ENCODE results near the gene SLC16A11.
A peak's percentile ranks its signal among the peaks of the same experiment; 100 is the strongest.
"Not testable (repeated sequence)": the region's sequence is repeated elsewhere in the genome, so short reads cannot be mapped to it uniquely, and the experiment has no call there.

The SLC16A11 gene

GRCh38 chr17:7004398-7005253 is 39.3 kb downstream of the SLC16A11 start:
- DNase-seq: peak; percentile 65

- no peak for DNase-seq
Observed at GRCh38 chr17:7003745-7004144, 40.1 kb downstream of the SLC16A11 start.

GRCh38 chr17:7002288-7003047 is 41.4 kb downstream of the SLC16A11 start:
- no peak for DNase-seq

- DNase-seq: no peak
Observed at GRCh38 chr17:7001318-7001961, 42.5 kb downstream of the SLC16A11 start.

GRCh38 chr17:6998855-6999508 is 44.9 kb downstream of the SLC16A11 start:
- no peak for DNase-seq

GRCh38 chr17:6997171-6997570 is 46.7 kb downstream of the SLC16A11 start:
- no peak for DNase-seq

- DNase-seq: no peak
Observed at GRCh38 chr17:6996256-6997011, 47.5 kb downstream of the SLC16A11 start.

GRCh38 chr17:6995500-6996255 is 48.2 kb downstream of the SLC16A11 start, which contains the start of gene ALOX12:
TSS of gene ALOX12 (plus strand) at chr17:6996049. CDS start at chr17:6996118, 69 bp downstream.
- DNase-seq: no peak

GRCh38 chr17:6994666-6995256 is 49.1 kb downstream of the SLC16A11 start:
- no peak for DNase-seq

- no peak for DNase-seq
Observed at GRCh38 chr17:6994118-6994598, 49.7 kb downstream of the SLC16A11 start.

- not testable (repeated sequence) for DNase-seq
Observed at GRCh38 chr17:6993613-6994056, 50.3 kb downstream of the SLC16A11 start.
